Astrocyte (in vitro differentiated cells and primary cell): Measurements from ENCODE around the gene SEMA4D.

Experiments
- CTCF ChIP-seq: IDR thresholded peaks from 2 replicates; pipeline ENCODE4 v1.5.1; 2011; ENCODE audit warnings: low read depth, mild to moderate bottlenecking, inconsistent platforms, low read length, moderate library complexity; ENCODE audit not compliant: insufficient read depth
- EZH2 ChIP-seq: IDR thresholded peaks from 2 replicates; pipeline ENCODE4 v1.6.1; 2012; ENCODE audit warnings: mild to moderate bottlenecking, low read length, inconsistent platforms; ENCODE audit not compliant: insufficient read depth

GRCh38 chr9:89440951-89441654, 56.8 kb downstream of the SEMA4D start:
- no peak for TF ChIP-seq CTCF
- no peak for TF ChIP-seq EZH2
